HG02678 (cell line): ENCODE measurements around the gene PLXNA2.

ENCODE experiments used
- ATAC-seq: cut with Tn5 transposase; IDR thresholded peaks from one replicate; pipeline ENCODE4 v1.9.1; 2021; ENCODE audit warnings: mild to moderate bottlenecking, moderate library complexity; ENCODE audit not compliant: unreplicated experiment

Gene PLXNA2

DNA sequence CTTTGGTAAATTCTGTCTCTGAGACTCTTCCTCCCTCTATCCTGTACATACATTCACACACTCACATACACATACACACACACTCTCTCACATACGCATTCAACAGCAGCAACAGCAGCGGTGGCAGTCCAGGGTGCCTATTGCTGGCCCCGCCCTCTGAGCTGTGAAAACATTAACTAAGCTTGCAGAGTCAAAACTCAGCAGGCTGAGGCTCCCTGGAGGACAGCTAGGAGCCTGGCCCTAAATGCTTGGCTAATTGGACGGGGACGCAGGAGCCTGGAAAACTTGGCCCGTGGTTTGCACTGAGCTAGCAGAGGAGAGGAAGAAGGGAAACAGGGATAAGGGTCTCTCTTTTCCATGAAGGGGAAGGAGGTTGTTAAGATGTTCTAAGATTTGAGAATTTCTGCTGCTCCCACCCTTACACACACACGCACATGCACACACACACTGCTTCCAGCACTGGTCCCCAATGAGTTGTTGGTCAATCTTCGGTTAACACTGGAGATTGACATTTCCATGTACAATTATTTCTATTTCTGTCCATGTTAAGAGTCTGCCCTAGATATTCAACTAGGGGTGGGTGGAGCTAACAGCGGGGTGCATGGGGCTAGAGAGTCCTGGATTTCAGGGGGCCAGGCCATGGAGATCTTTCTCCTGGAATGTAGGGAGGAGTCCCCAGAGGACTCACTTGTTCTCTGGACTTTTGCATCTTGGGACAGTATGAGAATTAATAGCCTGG lies 94.2 kb downstream of the PLXNA2 start:
- no peak for ATAC-seq

- no peak for ATAC-seq
Observed at GRCh38 chr1:208149213-208149612, 95.0 kb downstream of the PLXNA2 start.

DNA sequence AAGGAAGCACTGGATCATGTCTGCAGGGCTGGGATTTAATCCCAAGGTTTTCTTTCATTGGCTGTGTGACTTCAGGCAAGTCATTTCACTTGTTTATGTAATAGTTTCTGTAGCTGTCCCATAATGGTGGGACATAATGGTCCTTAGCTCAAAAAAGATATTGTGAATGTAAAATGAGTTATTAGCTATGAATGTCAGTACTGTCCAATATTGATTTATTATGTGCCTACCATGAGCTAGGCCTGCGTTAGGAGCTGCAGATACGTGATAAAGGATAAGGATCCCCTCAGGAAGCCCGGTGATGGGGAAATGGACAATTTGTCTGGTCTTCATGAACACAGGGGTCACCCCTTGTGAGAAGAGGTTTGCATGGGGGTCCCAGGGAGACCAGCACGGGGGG lies 95.8 kb downstream of the PLXNA2 start:
- no peak for ATAC-seq

GRCh38 chr1:208146650-208147049 lies 97.5 kb downstream of the PLXNA2 start:
- ATAC-seq = no peak

- ATAC-seq = no peak
Observed at GRCh38 chr1:208145167-208145566, 99.0 kb downstream of the PLXNA2 start.

GRCh38 chr1:208142590-208143382 lies 101.4 kb downstream of the PLXNA2 start:
- ATAC-seq = no peak

GRCh38 chr1:208141610-208142192 lies 102.5 kb downstream of the PLXNA2 start:
- ATAC-seq = no peak

DNA sequence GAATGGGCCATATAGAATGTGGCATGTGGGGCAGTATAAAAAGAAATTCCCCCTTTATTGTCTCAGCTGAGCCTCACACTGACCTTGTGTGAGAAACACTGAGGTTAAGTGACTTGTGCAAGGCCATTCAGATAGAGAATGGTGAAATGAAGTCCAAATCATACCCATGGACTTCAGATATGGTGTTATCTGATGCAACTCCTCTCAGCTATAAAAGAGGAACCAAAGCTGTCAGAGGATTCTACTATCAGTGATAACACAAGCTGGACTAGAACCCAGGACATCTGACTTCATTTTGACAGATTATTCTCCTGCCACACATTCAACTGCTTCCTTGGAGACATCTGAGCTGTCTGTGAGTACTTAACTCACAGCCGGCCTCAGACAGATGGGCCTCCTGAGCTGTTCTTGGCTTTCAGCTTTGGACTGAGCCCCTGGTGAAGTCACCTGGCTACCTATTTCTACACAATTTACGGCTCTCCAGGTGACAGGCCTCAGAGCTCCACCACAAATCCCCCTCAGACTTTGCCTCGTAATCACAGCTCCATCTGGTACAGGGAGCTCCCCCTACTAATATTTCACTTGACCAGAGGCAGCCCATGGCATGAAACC lies 104.6 kb downstream of the PLXNA2 start:
- no peak for ATAC-seq

- ATAC-seq = no peak
Observed at GRCh38 chr1:208137193-208137592, 107.0 kb downstream of the PLXNA2 start.

- ATAC-seq = no peak
Observed at GRCh38 chr1:208136459-208137182, 107.6 kb downstream of the PLXNA2 start.

- ATAC-seq = no peak
Observed at GRCh38 chr1:208135354-208135753, 108.8 kb downstream of the PLXNA2 start.

- ATAC-seq = no peak
Observed at GRCh38 chr1:208134491-208134890, 109.7 kb downstream of the PLXNA2 start.

GRCh38 chr1:208133355-208133754 lies 110.8 kb downstream of the PLXNA2 start:
- no peak for ATAC-seq

DNA sequence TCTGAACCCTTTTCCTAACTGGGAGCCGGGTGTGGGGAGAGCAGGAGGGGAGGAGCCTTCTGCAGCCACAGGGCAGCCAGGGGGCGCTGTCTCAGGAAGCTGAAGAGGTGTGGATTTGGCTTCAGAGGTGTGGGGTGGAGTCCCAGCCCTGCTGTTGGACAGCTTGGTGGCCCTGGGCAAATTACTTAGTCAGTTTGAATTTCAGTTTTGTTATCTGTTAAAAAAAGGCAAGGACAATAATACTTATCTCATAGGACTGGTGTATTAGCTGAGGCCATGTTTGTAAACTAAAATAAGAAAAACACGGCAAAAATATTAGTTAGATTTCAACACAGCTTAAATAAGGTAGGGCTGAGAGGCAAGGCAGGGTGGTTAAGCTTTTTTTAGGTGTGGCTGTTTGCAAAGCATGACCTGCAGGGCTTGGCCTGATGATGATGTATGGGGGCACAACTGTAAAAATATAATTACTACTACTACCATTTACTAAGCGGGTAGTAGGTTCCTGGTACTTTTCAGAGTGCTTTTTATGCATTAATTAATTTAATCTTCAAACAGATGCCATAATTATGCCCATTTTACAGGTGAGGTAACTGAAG lies 111.8 kb downstream of the PLXNA2 start:
- peak; percentile 90 for ATAC-seq

DNA sequence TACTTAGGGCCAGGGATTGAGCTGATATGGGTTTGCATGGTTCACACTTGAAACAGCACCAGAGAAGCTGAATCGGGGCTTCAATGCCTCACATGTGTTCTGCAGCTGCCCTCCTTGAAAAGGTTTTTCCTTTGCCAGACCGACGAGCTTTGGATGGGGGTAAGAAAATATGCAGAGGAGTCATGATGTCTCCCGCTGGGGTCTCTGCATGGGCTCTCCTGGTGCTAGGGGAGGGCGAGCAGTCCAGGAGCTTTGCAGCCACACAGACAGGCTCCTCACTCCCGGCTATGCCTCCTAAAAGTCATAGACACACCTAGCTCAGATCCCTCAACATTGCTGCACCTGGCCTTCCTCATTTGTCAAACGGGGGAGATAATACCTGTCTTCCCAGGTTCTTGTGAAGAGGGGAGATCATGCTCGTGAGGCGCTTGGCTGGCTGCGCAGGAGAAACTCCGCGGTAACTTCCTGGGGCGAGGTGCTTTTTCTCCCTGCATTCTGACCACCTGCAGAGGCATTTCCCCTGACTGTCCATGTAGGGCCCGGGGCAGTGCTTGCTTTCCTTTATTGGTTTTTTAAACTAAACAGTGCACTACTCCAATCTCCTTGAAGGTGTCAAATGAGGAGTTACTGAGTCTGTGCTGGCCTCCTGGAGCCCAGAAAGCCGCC lies 112.4 kb downstream of the PLXNA2 start:
- ATAC-seq = peak; percentile 38

GRCh38 chr1:208129487-208129886 lies 114.7 kb downstream of the PLXNA2 start:
- ATAC-seq = no peak

DNA sequence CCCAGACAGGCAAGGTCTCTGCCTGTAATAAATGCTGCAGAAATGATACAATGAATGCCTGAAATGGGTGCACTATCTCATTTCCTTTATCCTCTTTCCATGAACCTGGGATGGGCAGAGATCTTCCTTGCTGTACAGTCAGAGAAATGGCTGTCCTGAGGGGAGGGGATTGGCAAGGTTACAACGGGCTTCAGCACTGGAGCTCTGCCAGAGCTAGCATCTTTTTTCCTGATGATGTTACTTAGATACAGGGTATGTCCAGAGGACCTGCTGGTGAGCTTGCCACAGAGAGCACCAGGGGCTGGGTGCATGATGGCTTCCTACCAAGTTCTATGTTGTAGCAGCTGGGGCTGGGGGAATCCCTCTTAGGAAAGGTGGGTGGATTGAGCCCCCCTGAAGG lies 115.1 kb downstream of the PLXNA2 start:
- no peak for ATAC-seq

GRCh38 chr1:208127792-208128529 lies 116.2 kb downstream of the PLXNA2 start:
- no peak for ATAC-seq

- no peak for ATAC-seq
Observed at GRCh38 chr1:208127284-208127683, 116.9 kb downstream of the PLXNA2 start.
